Measurements from ENCODE around the gene LRMDA. TPM values are rescaled to one million over a fixed set of nuclear protein-coding genes. Genes with fewer than 3 reads are reported as not detected.

LRMDA gene
- total RNA-seq, 1 experiment from 2014 or later, result 4.8 TPM

DNA sequence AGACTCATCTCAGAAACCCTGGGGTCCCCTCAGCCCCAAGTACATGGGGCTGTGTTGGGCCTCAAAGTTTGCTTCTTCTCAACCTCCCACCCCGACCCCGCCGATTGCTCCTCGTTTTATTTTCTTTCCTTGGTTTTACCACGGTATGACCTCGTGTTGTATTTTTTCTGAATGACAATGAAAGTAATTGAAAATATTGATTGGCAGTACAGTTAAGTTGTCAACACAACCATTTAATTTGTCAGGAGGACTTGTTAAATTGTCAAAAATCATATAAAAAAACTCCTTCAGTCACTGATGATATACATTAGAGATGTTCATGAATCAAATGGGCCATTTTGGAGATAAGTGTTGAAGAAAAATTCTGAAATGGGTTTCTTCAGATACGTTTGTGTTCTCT is 520.7 kb downstream of the LRMDA start:
- no peaks in the 10 kb centered on the region for H3K9me2 ChIP-seq (ENCODE audit: insufficient read depth)
- H3K36me3 ChIP-seq (ENCODE audit: control insufficient read depth in 1 of 2, insufficient read depth in 2 of 2, low read length in 2 of 2), result no peaks in the 10 kb centered on the region
- no peak overlapping the region for H3K27ac ChIP-seq (ENCODE audit: low read depth, low read length)
- H3K4me1 ChIP-seq (ENCODE audit: control insufficient read depth in 1 of 2, insufficient read depth in 2 of 2, low read length in 2 of 2), result no peaks in the 10 kb centered on the region
- RAD21 ChIA-PET (ENCODE audit: low non-redundant PET in 1 of 2, low total read pairs in 2 of 2, uncharacterized antibody in 2 of 2, unreplicated experiment in 2 of 2), result no interaction called here
- intact Hi-C loops (cut with micrococcal nuclease), result no loop called here
- no peaks in the 10 kb centered on the region for H4K20me1 ChIP-seq (ENCODE audit: insufficient read depth)
- no peak overlapping the region for H3K4me2 ChIP-seq (ENCODE audit: low read length)
- H3K9ac ChIP-seq (ENCODE audit: low read length), result no peak overlapping the region
- POLR2A ChIA-PET, result no interaction called here
- CTCF ChIA-PET, result no interaction called here
- no peak for DNase-seq (ENCODE audit: low read depth, low spot score)
- H2AFZ ChIP-seq (ENCODE audit: low read depth, low read length, poor library complexity, severe bottlenecking), result no peak overlapping the region
- H3K9me3 ChIP-seq (ENCODE audit: control insufficient read depth in 1 of 2, insufficient read depth in 1 of 2, low read depth in 1 of 2, low read length in 2 of 2), result no peaks in the 10 kb centered on the region
- no peak overlapping the region for H3K4me3 ChIP-seq (replicated peaks in 1 of 2; ENCODE audit: low read depth in 1 of 2, low read length in 2 of 2)
- no peaks in the 10 kb centered on the region for H3K27me3 ChIP-seq (ENCODE audit: insufficient read depth, low read length)
- no peaks in the 10 kb centered on the region for H3K79me2 ChIP-seq (ENCODE audit: insufficient read depth, low read length)
- ATAC-seq, result no peak
- TF ChIP-seq FOSL1 (IDR thresholded peaks at IDR 0.05; ENCODE audit: low read depth), result no peak
- TF ChIP-seq EGR1 (IDR thresholded peaks at IDR 0.05; ENCODE audit: low read depth), result no peak
- TF ChIP-seq POLR2AphosphoS5 (IDR thresholded peaks at IDR 0.05; ENCODE audit: low read depth, low read length), result no peak
- TF ChIP-seq, protein P1, sequence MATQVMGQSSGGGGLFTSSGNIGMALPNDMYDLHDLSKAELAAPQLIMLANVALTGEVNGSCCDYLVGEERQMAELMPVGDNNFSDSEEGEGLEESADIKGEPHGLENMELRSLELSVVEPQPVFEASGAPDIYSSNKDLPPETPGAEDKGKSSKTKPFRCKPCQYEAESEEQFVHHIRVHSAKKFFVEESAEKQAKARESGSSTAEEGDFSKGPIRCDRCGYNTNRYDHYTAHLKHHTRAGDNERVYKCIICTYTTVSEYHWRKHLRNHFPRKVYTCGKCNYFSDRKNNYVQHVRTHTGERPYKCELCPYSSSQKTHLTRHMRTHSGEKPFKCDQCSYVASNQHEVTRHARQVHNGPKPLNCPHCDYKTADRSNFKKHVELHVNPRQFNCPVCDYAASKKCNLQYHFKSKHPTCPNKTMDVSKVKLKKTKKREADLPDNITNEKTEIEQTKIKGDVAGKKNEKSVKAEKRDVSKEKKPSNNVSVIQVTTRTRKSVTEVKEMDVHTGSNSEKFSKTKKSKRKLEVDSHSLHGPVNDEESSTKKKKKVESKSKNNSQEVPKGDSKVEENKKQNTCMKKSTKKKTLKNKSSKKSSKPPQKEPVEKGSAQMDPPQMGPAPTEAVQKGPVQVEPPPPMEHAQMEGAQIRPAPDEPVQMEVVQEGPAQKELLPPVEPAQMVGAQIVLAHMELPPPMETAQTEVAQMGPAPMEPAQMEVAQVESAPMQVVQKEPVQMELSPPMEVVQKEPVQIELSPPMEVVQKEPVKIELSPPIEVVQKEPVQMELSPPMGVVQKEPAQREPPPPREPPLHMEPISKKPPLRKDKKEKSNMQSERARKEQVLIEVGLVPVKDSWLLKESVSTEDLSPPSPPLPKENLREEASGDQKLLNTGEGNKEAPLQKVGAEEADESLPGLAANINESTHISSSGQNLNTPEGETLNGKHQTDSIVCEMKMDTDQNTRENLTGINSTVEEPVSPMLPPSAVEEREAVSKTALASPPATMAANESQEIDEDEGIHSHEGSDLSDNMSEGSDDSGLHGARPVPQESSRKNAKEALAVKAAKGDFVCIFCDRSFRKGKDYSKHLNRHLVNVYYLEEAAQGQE (IDR thresholded peaks at IDR 0.05; ENCODE audit: low read depth), result no peak
- TF ChIP-seq, protein P2, sequence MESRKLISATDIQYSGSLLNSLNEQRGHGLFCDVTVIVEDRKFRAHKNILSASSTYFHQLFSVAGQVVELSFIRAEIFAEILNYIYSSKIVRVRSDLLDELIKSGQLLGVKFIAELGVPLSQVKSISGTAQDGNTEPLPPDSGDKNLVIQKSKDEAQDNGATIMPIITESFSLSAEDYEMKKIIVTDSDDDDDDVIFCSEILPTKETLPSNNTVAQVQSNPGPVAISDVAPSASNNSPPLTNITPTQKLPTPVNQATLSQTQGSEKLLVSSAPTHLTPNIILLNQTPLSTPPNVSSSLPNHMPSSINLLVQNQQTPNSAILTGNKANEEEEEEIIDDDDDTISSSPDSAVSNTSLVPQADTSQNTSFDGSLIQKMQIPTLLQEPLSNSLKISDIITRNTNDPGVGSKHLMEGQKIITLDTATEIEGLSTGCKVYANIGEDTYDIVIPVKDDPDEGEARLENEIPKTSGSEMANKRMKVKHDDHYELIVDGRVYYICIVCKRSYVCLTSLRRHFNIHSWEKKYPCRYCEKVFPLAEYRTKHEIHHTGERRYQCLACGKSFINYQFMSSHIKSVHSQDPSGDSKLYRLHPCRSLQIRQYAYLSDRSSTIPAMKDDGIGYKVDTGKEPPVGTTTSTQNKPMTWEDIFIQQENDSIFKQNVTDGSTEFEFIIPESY (IDR thresholded peaks at IDR 0.05; ENCODE audit: extremely low read depth, insufficient replicate concordance, low read length), result no peak
- TF ChIP-seq EZH2 (IDR thresholded peaks at IDR 0.05), result no peak
- BruUV-seq (replicated peaks), result no TSS peak

All from HCT116 (cell line).